NCI-H82 treated with DMSO at 0.1 percent for 48 hours (cell line): ENCODE results near the gene MRM2.

Source experiments
- DNase-seq: peaks from one replicate; lab custom pipeline; 2025; ENCODE audit not compliant: unreplicated experiment; lab: John Stamatoyannopoulos, UW

The MRM2 gene

DNA sequence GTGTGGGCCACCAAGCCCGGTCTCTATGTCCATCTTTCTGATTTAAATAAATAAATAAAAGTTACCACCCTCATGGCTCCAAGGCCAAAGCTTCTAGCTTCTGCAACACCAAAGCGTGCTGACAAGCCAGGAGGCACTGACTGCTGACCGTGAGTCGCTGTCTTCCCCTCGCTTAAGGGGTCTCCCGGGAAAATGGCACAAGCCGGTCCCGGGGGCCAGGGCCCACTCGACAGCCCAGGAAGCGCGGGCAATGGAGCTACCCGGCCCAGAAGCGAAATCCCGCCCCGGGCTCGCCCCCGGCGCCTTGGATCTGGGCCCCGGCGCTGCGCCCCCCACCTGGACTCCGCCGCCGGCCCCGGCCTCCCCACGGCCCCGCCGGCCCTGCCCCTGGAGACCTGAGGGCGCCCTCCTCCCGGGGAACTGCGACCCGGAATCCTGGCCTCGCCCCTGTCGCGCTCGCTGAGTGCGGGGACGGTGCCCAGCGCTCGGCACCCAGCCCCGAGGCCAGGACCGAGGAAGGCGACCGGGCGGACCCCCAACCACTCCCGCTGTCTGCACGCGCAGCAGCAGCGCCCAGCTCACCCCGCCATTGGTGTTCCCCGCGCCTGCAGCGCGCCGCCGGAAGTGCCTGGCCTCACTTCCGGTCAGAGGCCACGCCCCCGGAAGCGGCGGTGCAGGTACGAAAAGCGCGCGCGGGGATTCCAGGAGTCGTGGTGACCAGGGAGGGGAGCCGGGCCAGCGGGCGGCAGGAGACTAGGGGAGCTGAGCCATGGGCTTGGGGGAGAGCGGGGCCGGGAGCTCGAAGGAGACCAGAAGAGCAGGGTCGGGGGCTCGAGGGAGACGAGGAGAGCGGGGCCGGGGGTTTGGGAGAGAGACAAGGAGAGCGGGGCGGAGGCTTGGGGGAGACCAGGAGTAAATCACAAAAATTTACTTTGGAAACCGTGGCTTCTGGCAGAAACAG, at the start of gene MRM2, which contains the start of gene NUDT1:
MRM2 (minus strand) TSS at position 626 of the 961 bp plus-strand sequence; CDS start at position 590, 36 bp downstream.
NUDT1 (plus strand) TSS at position 647 of the 961 bp plus-strand sequence. CDS start 2,349 bp downstream, outside the sequence.
- peak; percentile 72 for DNase-seq

DNA sequence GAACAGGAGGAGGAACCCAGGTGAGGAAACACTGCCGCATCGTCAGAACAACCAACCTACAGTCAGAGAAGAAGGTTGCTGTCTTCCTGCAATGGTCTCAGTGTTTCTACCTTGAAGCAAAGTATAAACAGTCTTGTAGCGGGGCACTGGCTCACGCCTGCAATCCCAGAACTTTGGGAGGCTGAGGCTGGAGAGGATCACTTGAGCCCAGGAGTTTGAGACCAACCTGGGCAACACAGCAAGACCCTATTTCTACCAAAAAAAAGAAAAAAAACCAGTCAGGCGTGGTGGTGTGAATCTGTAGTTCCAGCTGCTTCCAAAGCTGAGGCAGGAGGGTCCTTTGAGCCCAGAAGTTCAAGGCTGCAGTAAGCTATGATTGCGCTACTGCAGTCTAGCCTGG, 48.9 kb upstream of the MRM2 start:
- DNase-seq, result no peak

DNA sequence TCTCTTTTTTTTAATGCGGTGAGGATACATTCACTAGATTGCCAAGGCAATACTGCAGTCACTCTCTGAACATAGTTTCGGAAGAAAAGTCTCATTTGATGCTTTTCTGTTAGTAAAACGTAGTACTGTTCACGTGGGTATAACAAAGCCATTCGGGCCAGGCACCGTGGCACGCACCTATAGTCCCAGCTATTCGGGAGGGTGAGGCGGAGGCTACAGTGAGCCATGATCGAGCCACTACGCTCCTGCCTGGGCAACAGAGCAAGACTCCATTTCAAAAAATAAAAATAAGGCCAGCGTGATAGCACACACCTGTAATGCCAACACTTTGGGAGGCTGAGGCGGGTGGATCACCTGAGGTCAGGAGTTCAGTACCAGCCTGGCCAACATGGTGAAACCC, 47.6 kb upstream of the MRM2 start:
- DNase-seq, result no peak

DNA sequence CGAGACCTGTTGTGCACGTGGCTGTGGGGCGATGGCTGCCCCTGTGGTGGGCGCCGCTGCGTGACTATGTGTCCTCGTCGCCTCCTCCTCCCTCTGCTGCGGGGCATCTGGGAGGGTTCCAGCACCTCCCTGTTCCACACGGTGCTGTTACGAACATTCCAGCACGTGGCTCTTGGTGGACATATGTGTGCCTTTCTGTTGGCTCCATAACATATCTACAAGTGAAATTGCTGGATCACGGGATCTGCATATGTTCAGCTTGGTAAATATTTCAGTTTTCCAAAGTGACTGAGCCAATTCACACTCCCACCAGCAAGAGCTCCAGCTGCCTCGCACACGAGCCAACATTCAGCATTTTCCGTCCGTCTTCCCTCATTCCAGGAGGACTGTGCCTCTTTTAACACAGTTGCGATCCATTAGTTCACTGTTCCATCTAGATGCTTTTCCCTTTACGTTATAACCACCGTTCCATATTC, 47.1 kb upstream of the MRM2 start:
- no peak for DNase-seq

DNA sequence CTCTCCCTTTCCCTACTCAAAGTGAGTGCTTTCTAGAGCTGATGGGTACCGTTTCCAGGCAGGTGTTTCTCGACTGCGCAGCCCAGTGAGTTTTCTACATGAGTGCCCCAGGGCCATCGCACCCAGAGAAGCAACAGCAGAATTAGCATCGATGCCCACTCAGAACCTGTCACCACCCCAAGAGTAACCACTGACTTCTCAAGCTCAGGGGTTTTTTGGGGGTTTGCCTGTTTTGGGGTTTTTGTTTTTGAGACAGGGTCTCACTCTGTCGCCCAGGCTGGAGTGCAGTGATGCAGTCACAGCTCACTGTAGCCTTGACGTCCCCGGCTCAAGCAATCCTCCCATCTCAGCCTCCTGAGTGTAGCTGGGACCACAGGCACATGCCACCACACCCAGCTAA, 46.5 kb upstream of the MRM2 start:
- no peak for DNase-seq

DNA sequence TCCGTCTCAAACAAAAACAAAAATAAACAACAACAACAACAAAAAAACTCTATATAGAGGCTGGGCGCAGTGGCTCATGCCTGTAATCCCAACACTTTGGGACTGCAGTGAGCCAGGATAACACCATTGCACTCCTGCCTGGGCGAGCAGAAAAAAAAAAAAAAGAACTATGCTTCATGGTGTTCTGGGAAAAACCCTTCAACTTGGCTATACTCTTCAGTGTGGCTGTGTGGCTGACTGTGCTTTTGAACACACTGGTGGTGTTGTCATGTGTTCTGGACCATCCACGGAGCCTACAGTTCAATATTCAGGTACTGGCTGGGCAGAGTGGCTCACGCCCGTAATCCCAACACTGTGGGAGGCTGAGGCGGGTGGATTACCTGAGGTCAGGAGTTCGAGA, 45.7 kb upstream of the MRM2 start:
- no peak for DNase-seq

DNA sequence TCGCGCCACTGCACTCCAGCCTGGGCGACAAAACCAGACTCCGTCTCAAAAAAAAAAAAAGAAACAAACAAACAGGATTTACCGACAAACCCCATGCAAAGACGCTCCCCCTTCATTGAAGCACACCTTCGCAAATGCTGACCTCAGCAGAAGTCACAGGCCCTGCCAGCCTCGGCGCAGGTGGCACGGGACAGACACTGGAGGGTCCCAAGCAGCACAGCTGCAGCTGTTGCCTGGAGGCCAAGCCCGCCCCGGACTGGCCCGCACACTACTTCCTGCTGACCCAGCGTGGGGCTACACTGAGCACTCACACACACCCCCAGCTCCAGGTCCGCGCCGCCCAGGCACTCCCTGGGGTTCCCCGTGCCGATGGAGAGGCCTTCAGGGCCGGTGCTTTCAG, 41.1 kb upstream of the MRM2 start:
- no peak for DNase-seq

DNA sequence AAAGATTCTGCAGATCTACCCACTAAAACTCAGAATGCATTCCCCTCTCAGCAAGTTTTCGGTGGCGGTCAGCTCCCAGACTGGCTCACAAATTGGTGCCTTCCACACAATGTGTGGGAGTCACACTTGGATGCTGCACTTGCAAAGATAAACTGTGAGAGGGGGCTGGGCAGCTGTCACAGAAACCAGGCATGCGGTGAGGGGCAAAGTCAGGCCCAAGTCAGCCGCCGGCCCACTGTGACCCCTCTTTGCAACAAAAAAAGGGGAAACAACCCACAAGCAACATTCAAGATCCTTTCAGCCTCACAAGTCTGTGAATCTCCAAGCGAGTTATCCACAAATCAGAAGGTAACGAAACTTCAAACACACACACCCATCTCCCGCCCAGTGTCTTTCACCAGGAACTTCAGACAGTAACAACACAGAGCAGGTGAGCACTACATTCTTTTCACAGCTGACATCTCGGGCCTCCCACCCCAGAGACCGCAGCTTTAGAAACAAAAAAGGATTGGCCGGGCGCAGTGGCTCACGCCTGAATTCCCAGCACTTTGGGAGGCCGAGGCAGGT, 40.3 kb upstream of the MRM2 start:
- no peak for DNase-seq

DNA sequence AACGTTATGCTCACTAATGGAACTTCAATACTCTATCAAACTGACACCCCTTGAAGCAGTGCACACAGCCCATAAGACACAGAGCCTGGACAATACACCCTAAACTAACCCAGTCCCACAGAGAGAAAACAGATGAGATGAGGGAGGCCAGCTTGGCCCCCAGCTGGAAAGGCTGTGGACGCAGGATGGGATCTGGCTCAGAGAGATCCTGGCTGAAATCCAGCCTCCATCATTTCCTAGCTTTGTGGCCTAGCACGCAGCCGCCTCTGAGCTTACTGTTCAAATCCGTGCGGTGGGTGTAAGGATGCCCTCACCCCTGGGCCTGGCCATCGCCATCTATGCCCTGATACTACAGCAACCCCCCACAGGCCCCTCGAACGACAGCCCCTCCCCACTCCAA, 39.5 kb upstream of the MRM2 start:
- no peak for DNase-seq

DNA sequence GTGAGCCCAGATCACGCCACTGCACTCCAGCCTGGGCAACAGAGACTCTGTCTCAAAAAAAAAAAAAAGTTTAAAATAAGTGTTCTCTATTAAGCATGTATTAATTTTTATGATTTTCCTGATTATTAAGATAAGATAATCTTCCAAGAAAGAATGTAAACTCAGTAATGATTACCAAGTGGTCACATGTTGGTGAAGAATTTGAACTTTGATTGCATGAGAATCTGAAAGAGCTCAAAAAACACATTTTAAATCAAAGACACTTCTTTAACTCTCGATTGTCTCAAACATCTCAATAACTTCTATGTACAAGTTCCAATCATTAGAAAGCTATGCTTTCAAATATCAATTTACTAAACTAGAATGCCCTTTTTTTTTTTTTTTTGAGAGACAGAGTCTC, 38.4 kb upstream of the MRM2 start:
- no peak for DNase-seq

DNA sequence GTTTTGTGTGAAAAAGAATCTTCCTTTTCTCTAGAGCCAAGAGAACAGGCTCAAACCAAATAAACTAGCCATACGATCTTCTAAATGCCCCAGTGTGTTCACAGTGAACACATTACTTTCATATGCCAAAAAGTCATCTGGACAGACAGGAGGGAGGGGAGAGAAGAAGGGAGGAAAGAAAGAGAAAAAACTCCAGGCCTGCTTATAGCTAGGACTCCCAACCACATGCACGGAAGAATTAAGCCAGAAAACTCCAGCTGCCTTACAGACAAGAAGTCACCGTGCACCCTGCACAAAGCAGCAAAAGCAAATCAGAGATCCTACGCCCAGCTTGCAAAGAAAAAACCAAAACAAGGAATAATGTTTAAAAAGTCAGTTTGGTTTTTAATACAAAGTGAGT, 37.9 kb upstream of the MRM2 start:
- no peak for DNase-seq

DNA sequence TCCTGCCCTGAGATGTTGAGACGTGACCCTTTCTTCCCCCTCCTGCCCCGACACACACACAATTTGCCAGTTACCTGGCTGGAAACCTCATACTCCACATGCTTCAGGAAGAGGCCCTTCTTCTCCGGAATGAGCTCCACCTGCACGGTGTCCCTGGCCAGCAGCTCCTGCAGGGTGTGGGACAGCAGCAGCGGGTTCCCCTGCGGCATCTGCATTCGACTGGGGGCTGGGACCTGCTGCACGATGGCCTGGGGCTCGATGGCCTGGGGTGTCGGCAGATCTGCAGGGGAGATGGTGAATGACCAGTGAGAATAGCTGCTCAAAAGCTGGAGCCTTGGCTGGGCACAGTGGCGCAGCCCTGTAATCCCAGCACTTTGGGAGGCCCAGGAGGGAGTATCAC, 36.0 kb upstream of the MRM2 start:
- DNase-seq, result no peak

DNA sequence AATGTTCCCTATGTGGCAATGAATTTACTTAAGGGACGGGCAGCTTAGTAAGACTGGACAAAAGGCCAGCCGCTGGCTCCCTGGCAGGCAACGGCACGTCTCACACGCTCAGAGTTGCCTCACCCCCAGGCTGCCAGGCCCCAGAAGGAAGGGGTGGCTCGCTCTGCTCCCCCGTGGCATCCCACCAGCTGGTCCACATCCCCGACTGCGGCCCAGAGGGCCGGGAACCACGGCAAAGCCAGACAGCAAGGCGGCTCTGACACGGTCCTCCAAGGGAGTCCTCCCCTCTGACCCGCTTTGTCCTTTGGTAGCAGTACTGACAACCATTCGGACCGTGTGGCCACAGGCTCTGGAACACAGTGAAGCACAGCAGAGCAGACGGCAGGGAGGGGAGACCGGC, 34.1 kb upstream of the MRM2 start:
- DNase-seq, result no peak

DNA sequence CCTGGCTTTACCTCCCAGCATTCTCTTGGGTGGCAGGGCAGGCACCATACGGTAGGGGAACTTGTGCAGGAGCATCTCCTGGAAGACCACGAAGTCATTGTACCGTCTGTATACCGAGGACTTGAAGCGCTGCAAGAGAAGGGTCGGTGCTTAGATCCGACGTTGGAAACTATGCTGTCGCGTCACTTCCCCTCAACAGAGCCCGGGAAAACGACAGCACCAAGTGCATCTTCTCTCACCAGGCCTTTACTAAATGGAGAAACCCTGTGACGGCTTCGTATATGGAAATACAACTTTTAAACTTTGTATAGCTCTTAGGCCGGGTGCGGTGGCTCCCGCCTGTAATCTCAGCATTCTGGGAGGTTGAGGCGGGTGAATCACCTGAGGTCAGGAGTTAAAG, 33.1 kb upstream of the MRM2 start:
- no peak for DNase-seq

DNA sequence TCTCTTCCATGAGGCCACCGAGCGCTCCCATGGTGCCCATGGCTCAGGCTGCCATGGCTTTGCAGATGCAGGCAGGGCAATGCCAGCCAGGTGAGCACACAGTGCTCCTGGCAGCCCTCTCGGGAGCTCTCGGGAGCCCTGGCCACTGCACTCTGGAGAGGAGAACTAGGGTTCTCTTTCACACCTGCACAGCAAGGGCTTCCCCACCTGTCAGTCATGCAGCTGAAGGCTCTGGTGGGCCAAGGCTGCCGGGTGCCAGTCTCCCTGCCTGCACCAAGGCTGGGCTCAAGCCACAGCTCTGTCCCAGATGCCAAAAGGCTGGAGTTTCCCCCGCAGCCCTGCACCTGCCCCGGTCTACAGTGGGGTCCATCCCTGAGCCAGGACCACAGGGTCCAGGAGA, 32.7 kb upstream of the MRM2 start:
- DNase-seq, result no peak

DNA sequence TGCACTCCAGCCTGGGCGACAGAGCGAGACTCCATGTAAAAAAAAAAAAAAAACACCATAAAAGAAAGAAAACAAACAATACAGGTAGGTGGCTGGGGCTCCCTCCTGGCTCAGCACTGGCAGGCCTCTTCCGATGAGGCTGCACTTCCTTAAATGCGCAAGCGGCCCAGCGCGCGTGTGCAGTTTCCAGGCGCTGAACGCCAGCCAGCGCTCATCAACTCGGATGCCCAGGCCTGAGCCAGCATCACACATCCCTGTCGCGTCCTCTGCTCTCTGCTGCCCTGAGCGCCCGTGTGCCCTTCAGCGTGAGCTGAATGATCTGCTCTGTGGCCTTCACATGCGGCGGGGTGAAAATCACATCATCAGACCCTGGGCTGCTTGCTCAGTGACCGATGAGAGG, 31.9 kb upstream of the MRM2 start:
- no peak for DNase-seq

DNA sequence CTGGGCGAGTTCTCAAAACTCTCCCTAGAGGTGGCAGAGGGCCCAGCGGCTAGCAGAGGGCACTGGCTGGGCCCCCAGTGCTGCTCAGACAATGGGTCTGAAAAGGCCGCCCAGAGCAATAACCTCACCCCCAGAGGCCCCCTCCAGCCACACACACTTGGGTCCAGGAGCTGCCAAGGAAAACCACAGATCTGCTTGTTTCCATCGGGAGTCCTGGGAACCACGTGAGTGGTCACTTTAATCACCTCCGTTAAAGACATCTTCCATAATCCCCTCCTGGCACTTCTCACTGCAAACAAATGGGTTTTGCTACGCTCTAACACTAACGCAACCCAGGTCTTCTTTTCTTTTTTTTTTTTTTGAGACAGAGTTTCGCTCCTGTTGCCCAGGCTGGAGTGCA, 30.0 kb upstream of the MRM2 start:
- DNase-seq, result peak; percentile 4

DNA sequence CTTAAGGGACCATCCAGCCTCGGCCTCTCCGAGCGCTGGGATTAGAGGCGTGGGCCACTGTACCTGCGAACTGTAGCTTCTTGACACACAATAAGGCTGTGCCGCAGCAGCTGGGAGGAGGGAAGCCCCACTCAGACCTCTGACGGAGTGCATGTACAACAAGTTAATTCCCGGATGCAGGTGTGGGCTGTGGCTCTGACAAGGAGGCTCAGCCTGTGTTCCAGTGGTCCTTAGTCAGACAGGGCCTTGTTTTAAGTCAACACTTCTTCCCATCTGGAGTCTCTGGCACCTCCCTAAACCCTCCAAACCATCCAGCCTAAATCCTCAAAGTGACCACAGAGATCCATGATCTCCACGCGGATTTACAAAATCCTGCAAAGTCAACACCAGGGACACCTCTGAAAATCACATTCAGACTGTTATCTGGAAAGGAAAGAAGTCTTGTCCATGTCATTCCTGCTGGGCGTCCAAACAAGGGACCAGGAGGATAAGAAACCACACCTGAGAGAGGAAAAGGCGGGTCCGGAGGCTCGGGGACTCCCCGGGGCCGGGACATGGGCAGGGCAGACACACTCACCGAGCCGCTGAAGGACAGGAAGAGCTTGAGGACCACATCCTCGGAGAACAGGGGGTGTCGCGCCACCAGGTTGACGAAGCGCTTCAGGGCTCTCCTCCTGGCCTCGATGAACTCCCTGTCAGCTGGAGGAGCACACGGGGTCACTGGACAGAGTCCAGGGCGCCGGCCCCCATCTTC, 29.4 kb upstream of the MRM2 start:
- DNase-seq, result peak; percentile 44

DNA sequence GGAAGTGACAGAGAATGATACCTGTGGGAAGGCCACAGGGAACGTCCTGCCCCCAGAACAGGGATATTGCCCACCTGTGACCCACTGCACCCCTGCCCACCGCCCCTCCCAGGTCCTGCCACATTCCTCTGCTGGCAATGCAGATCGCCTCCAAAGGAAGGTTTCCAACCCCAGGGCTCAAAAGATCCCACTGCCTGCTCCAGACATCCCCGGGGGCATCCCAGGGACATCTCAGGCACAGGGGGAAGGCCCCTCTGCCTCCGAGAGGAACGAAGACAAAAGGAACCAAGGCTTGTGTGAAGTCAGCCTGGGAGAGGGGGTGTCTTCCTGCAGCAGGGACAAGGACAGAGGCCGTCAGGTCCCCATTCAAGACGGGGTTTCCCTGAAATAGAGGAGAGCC, 28.5 kb upstream of the MRM2 start:
- DNase-seq, result no peak

DNA sequence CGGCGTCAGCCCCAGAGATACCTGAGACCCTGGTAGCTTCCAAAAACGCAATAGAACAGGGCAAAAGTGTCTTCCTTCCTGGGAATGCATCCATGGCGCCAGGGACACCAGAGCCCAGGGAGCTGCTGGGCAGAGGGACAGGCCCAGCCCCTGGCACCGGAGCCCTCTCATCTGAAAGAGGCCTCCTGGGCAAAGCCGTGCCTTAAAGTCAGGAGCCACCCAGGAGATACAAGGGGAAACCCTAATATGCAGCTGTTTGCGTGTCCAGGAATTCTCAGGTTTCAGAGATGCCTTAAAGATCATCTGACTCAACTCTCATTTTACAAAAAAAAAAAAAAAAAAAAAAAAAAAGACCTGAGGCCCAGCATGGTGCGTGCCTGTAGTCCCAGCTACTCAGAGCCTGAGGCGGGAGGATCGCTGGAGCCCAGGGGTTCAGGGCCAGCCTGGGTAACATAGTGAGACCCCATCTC, 28.0 kb upstream of the MRM2 start:
- no peak for DNase-seq
